ENCODE data around the gene ATP7A.

ATP7A gene

DNA sequence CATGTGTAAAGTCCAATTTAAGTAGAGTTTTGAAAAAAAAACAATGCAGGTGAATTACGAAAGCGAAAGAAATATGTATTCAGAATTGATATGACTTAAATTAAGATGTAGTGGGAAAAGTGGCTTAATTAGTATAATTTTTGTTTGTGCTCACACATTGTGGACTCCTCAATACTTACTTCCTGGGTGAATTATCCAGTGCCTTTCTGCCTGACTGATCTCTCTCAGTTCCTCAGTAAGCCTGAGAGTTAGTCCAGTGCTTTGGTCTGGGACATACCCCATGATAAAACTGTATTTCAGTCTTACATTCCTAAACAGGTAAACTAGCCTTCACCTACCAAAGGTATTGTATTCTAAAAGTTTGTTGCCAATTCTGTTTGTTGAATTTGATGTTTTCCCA, 50.6 kb downstream of the ATP7A start:
- DNase-seq (ENCODE audit: low read depth) = no peak
- TF ChIP-seq, protein P1, sequence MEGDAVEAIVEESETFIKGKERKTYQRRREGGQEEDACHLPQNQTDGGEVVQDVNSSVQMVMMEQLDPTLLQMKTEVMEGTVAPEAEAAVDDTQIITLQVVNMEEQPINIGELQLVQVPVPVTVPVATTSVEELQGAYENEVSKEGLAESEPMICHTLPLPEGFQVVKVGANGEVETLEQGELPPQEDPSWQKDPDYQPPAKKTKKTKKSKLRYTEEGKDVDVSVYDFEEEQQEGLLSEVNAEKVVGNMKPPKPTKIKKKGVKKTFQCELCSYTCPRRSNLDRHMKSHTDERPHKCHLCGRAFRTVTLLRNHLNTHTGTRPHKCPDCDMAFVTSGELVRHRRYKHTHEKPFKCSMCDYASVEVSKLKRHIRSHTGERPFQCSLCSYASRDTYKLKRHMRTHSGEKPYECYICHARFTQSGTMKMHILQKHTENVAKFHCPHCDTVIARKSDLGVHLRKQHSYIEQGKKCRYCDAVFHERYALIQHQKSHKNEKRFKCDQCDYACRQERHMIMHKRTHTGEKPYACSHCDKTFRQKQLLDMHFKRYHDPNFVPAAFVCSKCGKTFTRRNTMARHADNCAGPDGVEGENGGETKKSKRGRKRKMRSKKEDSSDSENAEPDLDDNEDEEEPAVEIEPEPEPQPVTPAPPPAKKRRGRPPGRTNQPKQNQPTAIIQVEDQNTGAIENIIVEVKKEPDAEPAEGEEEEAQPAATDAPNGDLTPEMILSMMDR (IDR thresholded peaks at IDR 0.05; ENCODE audit: low read length, missing control alignments) = no peak
- H3K4me3 ChIP-seq (replicated peaks; ENCODE audit: low read depth, low read length) = no peak overlapping the region

DNA sequence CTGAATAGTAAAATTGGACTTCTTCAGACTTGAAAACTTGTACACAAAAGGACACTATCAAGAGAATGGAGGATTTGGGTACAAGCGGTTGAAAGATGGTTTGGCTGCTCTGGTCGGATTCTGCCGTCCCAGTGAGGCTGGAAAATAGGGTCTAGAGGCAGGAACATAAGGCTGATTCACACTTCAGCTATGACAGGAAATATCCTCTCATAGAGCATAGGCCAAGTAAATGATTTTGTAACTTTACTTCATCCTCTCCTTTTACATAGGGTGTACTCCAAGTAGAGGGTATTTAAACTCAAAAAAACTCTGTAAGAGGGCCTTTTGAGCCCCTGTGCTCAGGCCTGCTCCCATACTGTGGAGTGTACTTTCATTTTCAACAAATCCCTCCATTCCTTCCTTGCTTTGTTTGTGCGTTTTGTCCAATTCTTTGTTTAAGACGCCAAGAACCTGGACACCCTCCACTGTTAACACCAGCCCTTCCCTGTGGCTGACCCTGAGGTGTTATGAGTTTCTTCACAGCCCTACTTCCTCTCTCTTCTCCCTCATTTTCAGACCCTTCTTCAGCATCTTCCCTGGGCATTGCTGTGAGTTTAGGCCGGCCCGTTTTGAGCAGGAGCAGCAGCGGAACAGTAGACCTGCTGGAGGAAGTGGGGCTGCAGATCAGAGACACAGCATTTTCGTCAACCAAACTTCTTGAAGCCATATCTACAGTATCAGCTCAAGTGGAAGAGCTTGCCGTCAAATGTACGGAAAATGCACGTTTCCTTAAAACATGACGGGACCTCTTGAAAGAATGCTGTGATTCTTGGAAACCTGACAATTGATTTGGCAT, 51.8 kb downstream of the ATP7A start:
- DNase-seq (ENCODE audit: low read depth) = peak; percentile 24
- H3K4me3 ChIP-seq (replicated peaks; ENCODE audit: low read depth, low read length) = no peak overlapping the region

DNA sequence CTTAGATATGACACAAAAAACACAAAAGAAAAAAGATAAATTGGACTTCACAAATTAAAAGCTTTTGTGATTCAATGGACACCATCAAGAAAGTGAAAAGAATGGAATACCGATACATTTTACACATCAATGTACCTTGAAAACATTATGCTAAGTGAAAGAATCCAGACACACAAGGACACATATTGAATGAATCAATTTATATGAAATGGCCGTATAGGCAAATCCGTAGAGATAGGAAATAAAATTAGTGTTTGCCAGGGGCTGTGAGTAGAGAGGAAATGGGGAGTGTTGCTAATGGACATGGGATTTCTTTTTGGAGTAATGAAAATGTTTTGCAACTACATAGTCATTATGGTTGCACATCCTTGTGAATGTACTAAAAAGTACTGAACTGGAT, 55.9 kb downstream of the ATP7A start:
- TF ChIP-seq, protein P1 (IDR thresholded peaks at IDR 0.05; ENCODE audit: low read length, missing control alignments) = no peak
- no peak overlapping the region for H3K4me3 ChIP-seq (replicated peaks; ENCODE audit: low read depth, low read length)
- DNase-seq (ENCODE audit: low read depth) = no peak

More for the DNA sequence above, 51.8 kb downstream of the ATP7A start:
- TF ChIP-seq, protein P1 (IDR thresholded peaks at IDR 0.05; ENCODE audit: low read length, missing control alignments) = no peak

DNA sequence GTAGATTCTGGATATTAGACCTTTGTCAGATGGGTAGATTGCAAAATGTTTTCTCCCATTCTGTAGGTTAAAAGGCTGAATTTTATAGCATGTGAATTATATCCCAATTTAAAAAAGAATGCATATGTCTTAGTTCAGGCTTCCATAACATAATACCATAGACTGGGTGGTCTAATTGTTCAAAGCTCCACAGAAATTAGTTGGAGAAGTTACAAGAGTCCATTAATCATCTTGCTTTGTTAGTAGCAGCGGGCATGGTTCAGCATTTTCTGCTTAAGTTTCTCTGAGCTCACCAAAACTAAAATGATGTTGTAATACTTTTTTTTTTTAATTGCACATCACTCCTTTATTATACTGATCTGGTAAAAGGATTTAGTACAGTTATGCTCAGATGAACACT, 57.1 kb downstream of the ATP7A start:
- no peak overlapping the region for H3K4me3 ChIP-seq (replicated peaks; ENCODE audit: low read depth, low read length)
- TF ChIP-seq, protein P1 (IDR thresholded peaks at IDR 0.05; ENCODE audit: low read length, missing control alignments) = no peak
- DNase-seq (ENCODE audit: low read depth) = no peak

DNA sequence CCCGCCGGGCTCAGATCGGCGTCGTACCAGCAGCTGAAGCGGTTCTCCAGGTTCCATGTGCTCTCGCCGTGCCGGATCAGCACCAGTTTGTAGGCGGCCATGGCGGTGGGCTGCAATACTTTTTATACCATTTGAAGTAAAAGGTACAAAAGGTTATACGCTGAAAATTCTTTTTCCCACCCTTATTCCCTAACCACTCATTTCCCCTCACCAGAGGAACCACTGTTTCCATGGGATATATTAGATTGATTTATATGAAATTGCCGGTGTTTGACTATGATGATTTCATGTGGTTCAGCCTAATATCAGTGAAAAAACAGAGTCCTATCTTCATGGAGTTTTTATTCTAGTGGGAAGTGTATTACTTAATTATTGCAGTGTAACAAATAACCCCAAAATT, 59.0 kb downstream of the ATP7A start, which contains the start of gene PGAM4:
TSS of gene PGAM4 (minus strand) at position 101 of the 400 bp plus-strand sequence. CDS start at position 101, 0 bp downstream.
- H3K4me3 ChIP-seq (replicated peaks; ENCODE audit: low read depth, low read length) = no peak within 1 kb of the TSS
- TF ChIP-seq, protein P1 (IDR thresholded peaks at IDR 0.05; ENCODE audit: low read length, missing control alignments) = no peak
- DNase-seq (ENCODE audit: low read depth) = no peak

DNA sequence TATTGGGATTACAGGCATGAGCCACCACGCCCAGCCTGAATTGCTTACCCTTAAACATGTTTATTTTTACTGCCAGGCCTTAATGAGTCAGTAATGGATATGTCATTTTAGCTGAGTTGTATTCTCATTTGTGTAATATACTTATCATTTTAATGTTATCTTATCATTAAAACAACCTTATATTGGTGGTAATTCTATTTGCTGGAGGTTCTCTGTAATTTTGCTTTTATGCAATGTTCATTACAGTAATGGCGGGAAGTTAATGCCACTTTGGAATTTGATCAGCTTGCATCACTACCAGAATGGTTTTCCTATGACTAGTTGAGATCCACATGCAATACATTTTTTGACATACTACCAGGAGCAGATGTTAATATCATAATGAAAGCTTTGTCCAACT, 65.3 kb downstream of the ATP7A start:
- no peak for DNase-seq (ENCODE audit: low read depth)
- no peak overlapping the region for H3K4me3 ChIP-seq (replicated peaks; ENCODE audit: low read depth, low read length)
- TF ChIP-seq, protein P1 (IDR thresholded peaks at IDR 0.05; ENCODE audit: low read length, missing control alignments) = no peak

DNA sequence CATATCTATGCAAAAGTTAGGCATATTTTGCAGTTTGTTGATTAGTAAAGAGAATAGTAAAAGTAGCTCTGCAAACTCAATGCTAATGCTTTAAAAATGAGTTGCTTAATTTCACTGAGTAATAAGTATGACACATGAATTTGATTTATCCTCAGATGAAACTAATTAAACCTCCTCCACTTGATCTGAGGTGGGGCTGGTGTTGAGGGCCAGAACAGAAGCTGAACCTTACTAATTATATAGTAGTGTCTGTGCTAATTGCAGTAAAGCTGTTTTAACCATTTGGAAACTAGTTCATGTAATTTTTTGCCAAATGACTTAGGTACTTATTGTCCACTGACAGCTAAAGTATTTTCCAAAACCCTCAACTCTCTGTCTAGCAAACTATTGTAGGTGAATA, 66.6 kb downstream of the ATP7A start:
- no peak for DNase-seq (ENCODE audit: low read depth)
- TF ChIP-seq, protein P1 (IDR thresholded peaks at IDR 0.05; ENCODE audit: low read length, missing control alignments) = no peak
- H3K4me3 ChIP-seq (replicated peaks; ENCODE audit: low read depth, low read length) = no peak overlapping the region

Data from fibroblast of pulmonary artery (primary cell).